ENCODE results near the gene LMX1B.
"Not testable (repeated sequence)": the region's sequence is repeated elsewhere in the genome, so short reads cannot be mapped to it uniquely, and the experiment has no call there.

DNA sequence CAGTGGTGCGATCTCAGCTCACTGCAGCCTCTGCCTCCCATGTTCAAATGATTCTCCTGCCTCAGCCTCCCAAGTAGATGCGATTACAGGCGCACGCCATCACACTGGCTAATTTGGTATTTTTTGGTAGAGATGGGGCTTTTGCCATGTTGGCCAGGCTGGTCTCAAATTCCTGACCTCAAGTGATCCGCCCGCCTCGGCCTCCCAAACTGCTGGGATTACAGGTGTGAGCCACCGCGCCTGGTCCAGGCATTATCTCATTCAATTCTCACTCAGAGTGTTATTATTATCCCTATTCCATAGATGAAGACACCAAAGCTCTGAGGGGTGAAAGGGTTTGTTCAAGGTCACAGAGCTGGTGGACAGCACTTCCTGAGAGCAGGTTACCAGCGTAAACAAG lies 94.0 kb downstream of the LMX1B start:
- TF ChIP-seq, protein P1, sequence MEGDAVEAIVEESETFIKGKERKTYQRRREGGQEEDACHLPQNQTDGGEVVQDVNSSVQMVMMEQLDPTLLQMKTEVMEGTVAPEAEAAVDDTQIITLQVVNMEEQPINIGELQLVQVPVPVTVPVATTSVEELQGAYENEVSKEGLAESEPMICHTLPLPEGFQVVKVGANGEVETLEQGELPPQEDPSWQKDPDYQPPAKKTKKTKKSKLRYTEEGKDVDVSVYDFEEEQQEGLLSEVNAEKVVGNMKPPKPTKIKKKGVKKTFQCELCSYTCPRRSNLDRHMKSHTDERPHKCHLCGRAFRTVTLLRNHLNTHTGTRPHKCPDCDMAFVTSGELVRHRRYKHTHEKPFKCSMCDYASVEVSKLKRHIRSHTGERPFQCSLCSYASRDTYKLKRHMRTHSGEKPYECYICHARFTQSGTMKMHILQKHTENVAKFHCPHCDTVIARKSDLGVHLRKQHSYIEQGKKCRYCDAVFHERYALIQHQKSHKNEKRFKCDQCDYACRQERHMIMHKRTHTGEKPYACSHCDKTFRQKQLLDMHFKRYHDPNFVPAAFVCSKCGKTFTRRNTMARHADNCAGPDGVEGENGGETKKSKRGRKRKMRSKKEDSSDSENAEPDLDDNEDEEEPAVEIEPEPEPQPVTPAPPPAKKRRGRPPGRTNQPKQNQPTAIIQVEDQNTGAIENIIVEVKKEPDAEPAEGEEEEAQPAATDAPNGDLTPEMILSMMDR (conservative IDR thresholded peaks at IDR 0.05; ENCODE audit: low read depth, low read length) = not testable (repeated sequence)
- not testable (repeated sequence) for TF ChIP-seq EZH2 (IDR thresholded peaks at IDR 0.05; ENCODE audit: borderline replicate concordance, low read depth, low read length, poor library complexity, severe bottlenecking)
